HUES64 (cell line): ENCODE data around the gene GTF3C2.
"Not testable (repeated sequence)": the region's sequence is repeated elsewhere in the genome, so short reads cannot be mapped to it uniquely, and the experiment has no call there.

Source experiments
- H3K27ac ChIP-seq: 2 replicates; pipeline ENCODE4 v1.7.0; 2013; ENCODE audit warnings: low read depth, low read length, inconsistent platforms
- H3K27me3 ChIP-seq: 2 replicates; pipeline ENCODE4 v1.6.1; 2013; ENCODE audit warnings: mild to moderate bottlenecking, low read length; ENCODE audit not compliant: insufficient read depth
- H3K36me3 ChIP-seq: 2 replicates; pipeline ENCODE4 v1.6.1; 2013; ENCODE audit warnings: mild to moderate bottlenecking, low read length; ENCODE audit not compliant: insufficient read depth
- H3K4me1 ChIP-seq: 2 replicates; pipeline ENCODE4 v1.6.1; 2013; ENCODE audit warnings: mild to moderate bottlenecking, low read length, moderate library complexity; ENCODE audit not compliant: insufficient read depth
- H3K4me3 ChIP-seq: 2 replicates; pipeline ENCODE4 v1.5.1; 2013; ENCODE audit warnings: mild to moderate bottlenecking, low read length, moderate library complexity
- H3K9ac ChIP-seq: 2 replicates; pipeline ENCODE4 v1.6.1; 2013; ENCODE audit warnings: mild to moderate bottlenecking, low read depth, low read length
- H3K9me3 ChIP-seq: 2 replicates; pipeline ENCODE4 v1.6.1; 2013; ENCODE audit warnings: low read depth, low read length; ENCODE audit not compliant: insufficient read depth
- WGBS: fragments of 150-250, 120-280 bp; methylation state at CpG from one replicate; pipeline ENCODE4 v1.1.7; 2013; ENCODE audit warnings: missing lambda C conversion rate; 5-methylcytosine and 5-hydroxymethylcytosine counted together

GTF3C2 gene

GRCh38 chr2:27305516-27305915 lies 51.0 kb downstream of the GTF3C2 start:
- Histone ChIP-seq H3K4me1 (0 out of 2 replicates have a peak, but pooled peaks cover 6% of the 10 kb centered on the region), H3K27ac (no peak overlapping the region), H3K36me3 (peaks cover 3% of the 10 kb centered on the region; the same call in 1 of the 2 replicates), H3K4me3 (no peak overlapping the region), H3K9ac (no peak overlapping the region), H3K27me3 (peaks cover 50% of the 10 kb centered on the region), H3K9me3 (no peaks in the 10 kb centered on the region)
- 94% methylated on average over 16 of the region's 16 CpGs for whole genome bisulfite sequencing

DNA sequence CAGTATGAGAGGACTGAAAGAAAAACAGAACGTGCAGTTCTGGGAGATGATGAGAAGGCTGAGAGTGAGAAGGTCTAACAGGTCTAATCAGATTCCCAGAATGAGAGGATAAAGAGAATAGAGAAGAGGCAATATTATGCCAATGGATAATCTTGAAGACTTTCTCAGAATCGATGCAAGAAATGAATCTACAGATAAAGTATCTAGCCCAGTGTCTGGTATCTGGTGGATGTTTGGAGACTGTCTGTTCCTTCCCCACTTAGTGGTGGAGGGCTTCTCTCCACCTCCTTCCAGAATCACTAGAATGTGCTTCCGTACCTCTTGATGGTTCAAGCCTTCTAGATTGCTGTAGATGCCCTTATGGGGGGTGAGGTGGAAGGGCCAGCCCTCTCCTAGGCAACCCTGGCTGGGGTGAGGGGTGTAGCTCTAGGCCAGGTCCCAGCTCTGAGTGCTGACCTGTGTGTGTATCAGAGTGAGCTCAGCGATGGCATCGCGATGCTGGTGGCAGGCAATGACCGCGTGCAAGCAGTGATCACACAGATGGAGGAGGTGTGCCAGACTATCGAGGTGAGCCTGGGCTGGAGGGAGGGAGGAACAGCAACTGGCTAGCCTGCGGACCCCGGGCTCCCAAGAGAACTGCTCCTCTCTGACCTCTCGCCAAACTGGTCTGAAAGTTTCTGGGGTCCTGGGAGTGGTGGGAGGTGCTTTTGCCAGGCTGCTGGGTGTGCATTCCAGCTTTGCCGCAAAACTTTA lies 51.9 kb downstream of the GTF3C2 start:
- 88% methylated on average over 12 of the region's 13 CpGs for WGBS
- peaks cover 3% of the 10 kb centered on the region; the same call in 1 of the 2 replicates for H3K36me3 ChIP-seq
- H3K9ac ChIP-seq = no peak overlapping the region
- H3K9me3 ChIP-seq = no peaks in the 10 kb centered on the region
- no peak overlapping the region for H3K4me3 ChIP-seq
- peaks cover 50% of the 10 kb centered on the region for H3K27me3 ChIP-seq
- H3K4me1 ChIP-seq = 0 out of 2 replicates have a peak, but pooled peaks cover 6% of the 10 kb centered on the region
- H3K27ac ChIP-seq = no peak overlapping the region

DNA sequence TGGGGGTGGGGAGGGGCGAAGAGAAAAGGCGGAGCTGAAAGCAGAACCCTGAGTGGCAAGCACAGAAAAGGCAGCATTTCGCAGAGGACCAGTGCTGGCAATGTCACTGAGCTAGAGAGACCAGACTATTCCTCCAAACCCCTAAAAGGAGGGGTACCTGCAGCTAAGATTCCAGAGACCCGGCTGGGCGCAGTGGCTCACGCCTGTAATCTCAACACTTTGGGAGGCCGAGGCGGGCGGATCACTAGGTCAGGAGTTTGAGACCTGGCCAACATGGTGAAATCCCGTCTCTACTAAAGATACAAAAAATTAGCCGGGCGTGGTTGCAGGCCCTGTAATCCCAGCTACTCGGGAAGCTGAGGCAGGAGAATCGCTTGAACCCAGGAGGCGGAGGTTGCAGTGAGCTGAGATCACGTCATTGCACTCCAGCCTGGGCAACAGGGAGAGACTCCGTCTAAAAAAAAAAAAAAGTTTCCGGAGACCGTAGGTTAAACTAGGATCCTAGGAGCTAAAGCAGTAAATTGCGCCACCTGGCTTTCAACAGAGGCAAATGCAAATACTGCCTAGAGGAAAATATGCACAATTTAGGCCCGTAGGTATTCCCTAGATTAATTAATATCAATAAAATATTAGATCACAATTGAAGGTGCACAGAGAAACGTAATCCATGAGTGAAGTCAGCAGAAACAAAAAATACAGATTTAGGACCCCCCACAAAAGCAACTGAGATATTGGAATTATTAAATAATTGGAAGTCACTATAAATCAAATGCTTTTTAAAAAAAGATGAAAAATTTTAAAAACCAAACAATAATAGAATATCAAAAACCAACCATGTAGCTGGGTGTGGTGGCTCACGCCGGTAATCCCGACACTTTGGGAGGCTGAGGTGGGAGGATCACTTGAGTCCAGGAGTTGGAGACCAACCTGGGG lies 53.2 kb downstream of the GTF3C2 start:
- H3K36me3 ChIP-seq = no peaks in the 10 kb centered on the region
- no peak overlapping the region for H3K27ac ChIP-seq
- WGBS = 45% methylated on average over 23 of the region's 25 CpGs
- H3K4me3 ChIP-seq = peak overlapping the region; percentile 28; the same call in 1 of the 2 replicates
- 0 out of 2 replicates have a peak, but pooled peaks cover 6% of the 10 kb centered on the region for H3K4me1 ChIP-seq
- peaks cover 41% of the 10 kb centered on the region for H3K27me3 ChIP-seq
- no peak overlapping the region for H3K9ac ChIP-seq
- H3K9me3 ChIP-seq = no peaks in the 10 kb centered on the region

GRCh38 chr2:27300606-27301005 lies 56.0 kb downstream of the GTF3C2 start:
- H3K9ac ChIP-seq, H3K27ac ChIP-seq, H3K4me3 ChIP-seq, H3K4me1 ChIP-seq, H3K36me3 ChIP-seq, H3K9me3 ChIP-seq: not testable (repeated sequence)
- H3K27me3 ChIP-seq = peaks cover 14% of the 10 kb centered on the region
- 88% methylated on average over 4 of the region's 4 CpGs for WGBS

- Histone ChIP-seq H3K27ac (no peak overlapping the region), H3K4me1 (no peaks in the 10 kb centered on the region), H3K4me3 (no peak overlapping the region), H3K27me3 (no peaks in the 10 kb centered on the region), H3K9ac (no peak overlapping the region), H3K9me3 (no peaks in the 10 kb centered on the region), H3K36me3 (no peaks in the 10 kb centered on the region)
- WGBS = 92% methylated on average over 18 of the region's 18 CpGs
Observed at GRCh38 chr2:27298391-27299080, 58.0 kb downstream of the GTF3C2 start.

GRCh38 chr2:27297195-27297594 lies 59.4 kb downstream of the GTF3C2 start:
- no peaks in the 10 kb centered on the region for H3K9me3 ChIP-seq
- no peak overlapping the region for H3K9ac ChIP-seq
- H3K36me3 ChIP-seq = no peaks in the 10 kb centered on the region
- H3K4me1 ChIP-seq = peaks cover 4% of the 10 kb centered on the region; the same call in 1 of the 2 replicates
- H3K27me3 ChIP-seq = no peaks in the 10 kb centered on the region
- no peak overlapping the region for H3K4me3 ChIP-seq
- no peak overlapping the region for H3K27ac ChIP-seq
- WGBS = 94% methylated on average over 2 of the region's 3 CpGs

GRCh38 chr2:27296481-27296880 lies 60.1 kb downstream of the GTF3C2 start:
- H3K9me3 ChIP-seq = no peaks in the 10 kb centered on the region

DNA sequence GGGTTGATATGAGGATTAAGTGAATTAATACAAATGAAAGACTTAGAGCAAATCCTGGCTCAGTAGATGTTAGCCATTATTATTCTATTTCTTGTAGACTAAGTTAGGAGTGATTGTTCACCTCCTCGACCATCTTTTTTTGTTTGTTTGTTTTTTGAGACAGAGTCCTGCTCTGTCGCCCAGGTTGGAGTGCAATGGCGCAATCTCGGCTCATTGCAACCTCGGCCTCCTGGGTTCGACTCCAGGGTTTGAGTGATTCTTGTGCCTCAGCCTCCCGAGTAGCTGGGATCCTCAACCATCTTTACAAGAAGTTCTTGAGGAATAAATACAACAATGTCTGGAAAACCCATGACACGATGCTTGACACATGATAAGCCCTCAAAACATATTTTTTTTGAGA lies 61.6 kb downstream of the GTF3C2 start:
- no peak overlapping the region for H3K9ac ChIP-seq
- no peaks in the 10 kb centered on the region for H3K9me3 ChIP-seq
- WGBS = 93% methylated on average over 8 of the region's 8 CpGs
- no peaks in the 10 kb centered on the region for H3K27me3 ChIP-seq
- peaks cover 4% of the 10 kb centered on the region; the same call in 1 of the 2 replicates for H3K4me1 ChIP-seq
- no peak overlapping the region for H3K27ac ChIP-seq
- no peaks in the 10 kb centered on the region for H3K36me3 ChIP-seq
- no peak overlapping the region for H3K4me3 ChIP-seq

More at GRCh38 chr2:27296481-27296880, 60.1 kb downstream of the GTF3C2 start:
- Histone ChIP-seq H3K9ac (no peak overlapping the region), H3K36me3 (no peaks in the 10 kb centered on the region), H3K27ac (no peak overlapping the region), H3K4me1 (peaks cover 4% of the 10 kb centered on the region; the same call in 1 of the 2 replicates), H3K27me3 (no peaks in the 10 kb centered on the region), H3K4me3 (no peak overlapping the region)
- WGBS = 82% methylated on average over 3 of the region's 4 CpGs

DNA sequence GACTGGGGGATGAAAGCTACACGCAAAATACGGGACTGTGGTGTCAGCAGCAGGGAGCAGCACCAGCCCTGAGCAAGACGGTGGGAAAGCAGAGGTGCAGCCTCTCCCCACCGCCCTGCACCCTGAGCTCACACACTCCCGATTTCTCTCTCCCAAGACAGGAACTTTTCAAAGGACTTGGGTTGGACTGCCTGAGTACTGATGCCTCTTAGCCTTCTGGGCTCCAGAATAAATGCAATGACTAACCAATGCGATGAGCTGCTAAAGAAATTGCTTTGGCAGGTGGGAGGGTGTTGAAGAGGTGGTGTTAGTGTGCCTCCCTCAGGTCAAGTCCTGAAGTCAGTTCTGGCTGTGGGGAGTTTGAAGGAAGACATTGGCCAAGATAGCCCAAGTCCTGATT lies 64.7 kb downstream of the GTF3C2 start:
- WGBS = 27% methylated on average over 6 of the region's 6 CpGs
- no peak overlapping the region for H3K4me3 ChIP-seq
- no peaks in the 10 kb centered on the region for H3K36me3 ChIP-seq
- H3K9me3 ChIP-seq = no peaks in the 10 kb centered on the region
- H3K27ac ChIP-seq = no peak overlapping the region
- peaks cover 6% of the 10 kb centered on the region for H3K4me1 ChIP-seq
- H3K9ac ChIP-seq = no peak overlapping the region
- H3K27me3 ChIP-seq = no peaks in the 10 kb centered on the region

GRCh38 chr2:27290549-27290948 lies 66.0 kb downstream of the GTF3C2 start:
- H3K4me1 ChIP-seq = peaks cover 8% of the 10 kb centered on the region
- no peaks in the 10 kb centered on the region for H3K27me3 ChIP-seq
- no peak overlapping the region for H3K9ac ChIP-seq
- H3K27ac ChIP-seq = no peak overlapping the region
- no peak overlapping the region for H3K4me3 ChIP-seq
- WGBS = 97% methylated on average over 5 of the region's 5 CpGs
- H3K36me3 ChIP-seq = no peaks in the 10 kb centered on the region
- no peaks in the 10 kb centered on the region for H3K9me3 ChIP-seq
